IMR-90 (cell line): Measurements from ENCODE around the gene LSMEM2. TPM values are rescaled to one million over a fixed set of nuclear protein-coding genes. Genes with fewer than 3 reads are reported as not detected.

Experiments
- ATAC-seq: fragments of 200-7000 bp; cut with Tn5 transposase; 2 replicates; pipeline ENCODE4 v1.9.1; 2020; ENCODE audit warnings: low read depth, mild to moderate bottlenecking, moderate library complexity
- BruUV-seq: library from RNA; stranded (reverse); fragments of 400-500 nt; replicated peaks from 2 replicates; lab custom pipeline; 2021; lab: Mats Ljungman, UMichigan
- CTCF ChIA-PET: fragments of 300-600 bp; formaldehyde crosslinking; extraction: SDS; loops from one replicate; lab custom pipeline; 2021; ENCODE audit warnings: antibody characterized with exemption; lab: Yijun Ruan, JAX
- POLR2A ChIA-PET: fragments of 300-600 bp; sonication (Branson Sonifier 250); formaldehyde crosslinking; loops from one replicate; lab custom pipeline; 2022; ENCODE audit warnings: antibody characterized with exemption; ENCODE audit not compliant: unreplicated experiment; lab: Charles Lee
- DNase-seq: peaks from one replicate; pipeline ENCODE4 v3.0.0; 2013
- H2AFZ ChIP-seq: replicated peaks from 2 replicates; pipeline ENCODE3; 2013; ENCODE audit warnings: low read length, mild to moderate bottlenecking; ENCODE audit not compliant: poor library complexity
- H2AK5ac ChIP-seq: 2 replicates; pipeline ENCODE4 v1.6.1; 2013; ENCODE audit warnings: low read depth, low read length, inconsistent platforms
- H2AK9ac ChIP-seq: replicated peaks from 2 replicates; pipeline ENCODE3; 2013; ENCODE audit warnings: mild to moderate bottlenecking, low read depth, low read length, moderate library complexity; ENCODE audit not compliant: poor library complexity
- H2BK120ac ChIP-seq: 2 replicates; pipeline ENCODE4 v1.6.1; 2013; ENCODE audit warnings: low read depth, low read length, inconsistent platforms
- H2BK15ac ChIP-seq: 3 replicates; pipeline ENCODE4 v1.6.1; 2013; ENCODE audit warnings: low read depth, low read length, inconsistent platforms
- H2BK20ac ChIP-seq: 2 replicates; pipeline ENCODE4 v1.6.1; 2013; ENCODE audit warnings: low read depth, mild to moderate bottlenecking, inconsistent platforms, low read length, moderate library complexity
- H2BK5ac ChIP-seq: 2 replicates; pipeline ENCODE4 v1.6.1; 2013; ENCODE audit warnings: mild to moderate bottlenecking, low read depth, low read length, inconsistent platforms; ENCODE audit not compliant: poor library complexity, severe bottlenecking
- H3K14ac ChIP-seq: replicated peaks from 2 replicates; pipeline ENCODE4 v1.6.1; 2013; ENCODE audit warnings: low read depth, low read length, inconsistent platforms
- H3K18ac ChIP-seq: 2 replicates; pipeline ENCODE4 v1.6.1; 2013; ENCODE audit warnings: low read depth, low read length, control low read depth
- H3K23ac ChIP-seq: 2 replicates; pipeline ENCODE4 v1.6.1; 2013; ENCODE audit warnings: low read depth, low read length, inconsistent platforms
- H3K27ac ChIP-seq: 2 replicates; pipeline ENCODE4 v1.5.1; 2013; ENCODE audit warnings: mild to moderate bottlenecking, control low read depth, low read length; ENCODE audit not compliant: insufficient read depth
- H3K27me3 ChIP-seq: 2 replicates; pipeline ENCODE4 v1.6.1; 2013; ENCODE audit warnings: low read length; ENCODE audit not compliant: control insufficient read depth, insufficient read depth
- H3K36me3 ChIP-seq: 2 replicates; pipeline ENCODE4 v1.6.1; 2013; ENCODE audit warnings: low read length, mixed read lengths; ENCODE audit not compliant: control insufficient read depth, insufficient read depth
- H3K4ac ChIP-seq: 2 replicates; pipeline ENCODE4 v1.6.1; 2013; ENCODE audit warnings: low read depth, low read length, inconsistent platforms
- H3K4me1 ChIP-seq: 2 replicates; pipeline ENCODE4 v1.6.1; 2013; ENCODE audit warnings: low read length, mixed read lengths; ENCODE audit not compliant: control insufficient read depth, insufficient read depth
- H3K4me2 ChIP-seq: 2 replicates; pipeline ENCODE4 v1.6.1; 2013; ENCODE audit warnings: low read depth, mild to moderate bottlenecking, control low read depth, low read length, moderate library complexity
- H3K4me3 ChIP-seq: 2 replicates; pipeline ENCODE4 v1.5.1; 2013; ENCODE audit warnings: low read depth, mild to moderate bottlenecking, control low read depth, low read length, moderate library complexity; ENCODE audit not compliant: insufficient read depth
- H3K56ac ChIP-seq: 2 replicates; pipeline ENCODE4 v1.6.1; 2013; ENCODE audit warnings: low read length, inconsistent platforms; ENCODE audit not compliant: insufficient read depth; ENCODE audit errors: extremely low read depth
- H3K79me1 ChIP-seq, 2 experiments: 2 replicates each; pipeline ENCODE4 v1.6.1; 2013; ENCODE audit warnings: low read length in 2 of 2, inconsistent platforms in 1 of 2, low read depth in 1 of 2
- H3K9ac ChIP-seq: 2 replicates; pipeline ENCODE4 v1.6.1; 2013; ENCODE audit warnings: low read depth, low read length, control low read depth
- H3K9me1 ChIP-seq: 2 replicates; pipeline ENCODE4 v1.6.1; 2013; ENCODE audit warnings: low read length, inconsistent platforms; ENCODE audit not compliant: insufficient read depth
- H3K9me3 ChIP-seq: 2 replicates; pipeline ENCODE4 v1.6.1; 2013; ENCODE audit warnings: low read length; ENCODE audit not compliant: control insufficient read depth, insufficient read depth
- H4K20me1 ChIP-seq: 2 replicates; pipeline ENCODE4 v1.6.1; 2013; ENCODE audit warnings: low read length, inconsistent platforms; ENCODE audit not compliant: insufficient read depth
- H4K5ac ChIP-seq: 2 replicates; pipeline ENCODE4 v1.6.1; 2013; ENCODE audit warnings: mild to moderate bottlenecking, low read depth, low read length, control low read depth
- H4K8ac ChIP-seq, 2 experiments: 2 replicates each; pipeline ENCODE4 v1.6.1; 2013; ENCODE audit warnings: low read depth in 2 of 2, low read length in 2 of 2, control low read depth in 1 of 2, inconsistent platforms in 1 of 2
- H4K91ac ChIP-seq: 2 replicates; pipeline ENCODE4 v1.6.1; 2013; ENCODE audit warnings: low read depth, low read length, inconsistent platforms; ENCODE audit not compliant: insufficient read depth
- BHLHE40 ChIP-seq: fragments of 150-350 bp; IDR thresholded peaks from 2 replicates; pipeline ENCODE4 v1.6.1; 2016; ENCODE audit warnings: mild to moderate bottlenecking, low read depth, low read length
- CEBPB ChIP-seq: IDR thresholded peaks from 2 replicates; pipeline ENCODE4 v1.6.1; 2012; ENCODE audit warnings: low read depth, low read length, improper control_type of control experiment
- CHD1 ChIP-seq: IDR thresholded peaks from 2 replicates; pipeline ENCODE4 v1.6.1; 2012; ENCODE audit warnings: low read depth, low read length, improper control_type of control experiment
- FOS ChIP-seq: fragments of 150-350 bp; IDR thresholded peaks from 2 replicates; pipeline ENCODE4 v1.6.1; 2016; ENCODE audit warnings: low read depth, low read length
- MAFK ChIP-seq: IDR thresholded peaks from 2 replicates; pipeline ENCODE4 v1.6.1; 2012; ENCODE audit warnings: low read depth, low read length, improper control_type of control experiment
- MAZ ChIP-seq: IDR thresholded peaks from 2 replicates; pipeline ENCODE4 v1.6.1; 2012; ENCODE audit warnings: low read depth, mild to moderate bottlenecking, low read length, improper control_type of control experiment, moderate library complexity, borderline replicate concordance
- NFE2L2 ChIP-seq: fragments of 150-350 bp; IDR thresholded peaks from 2 replicates; pipeline ENCODE4 v1.6.1; 2016; ENCODE audit warnings: low read depth, mild to moderate bottlenecking, low read length
- POLR2A ChIP-seq: IDR thresholded peaks from 2 replicates; pipeline ENCODE4 v1.6.1; 2012; ENCODE audit warnings: mild to moderate bottlenecking, low read depth, low read length
- RAD21 ChIP-seq: IDR thresholded peaks from 2 replicates; pipeline ENCODE4 v1.6.1; 2012; ENCODE audit warnings: low read length, improper control_type of control experiment
- RCOR1 ChIP-seq: IDR thresholded peaks from 2 replicates; pipeline ENCODE4 v1.6.1; 2012; ENCODE audit warnings: mild to moderate bottlenecking, low read length, improper control_type of control experiment; ENCODE audit not compliant: insufficient replicate concordance
- RFX5 ChIP-seq: IDR thresholded peaks from 2 replicates; pipeline ENCODE4 v1.8.0; 2012; ENCODE audit warnings: low read depth, mild to moderate bottlenecking, low read length, moderate library complexity
- SMC3 ChIP-seq: fragments of 150-350 bp; IDR thresholded peaks from 2 replicates; pipeline ENCODE4 v1.6.1; 2016; ENCODE audit warnings: low read depth, mild to moderate bottlenecking, antibody characterized with exemption, low read length, moderate library complexity
- WGBS, 2 experiments: methylation state at CpG; one replicate each; pipeline versions ENCODE4 v1.1.5 to v1.1.7; 2013; ENCODE audit warnings: missing lambda C conversion rate in 2 of 2; ENCODE audit not compliant: insufficient read length in 1 of 2; ENCODE audit errors: extremely low coverage in 2 of 2; 5-methylcytosine and 5-hydroxymethylcytosine counted together
- dilution Hi-C: fragments of 300-500 bp; cut with HindIII; formaldehyde crosslinking; loops from one replicate; pipeline ENCODE4 v1.14.3; 2018; ENCODE audit warnings: low sequenced_read_pairs; ENCODE audit not compliant: unreplicated experiment
- in situ Hi-C: fragments of 300-500 bp; cut with MboI; formaldehyde crosslinking; loops from 3 replicates; pipeline ENCODE4 v1.14.3; 2019; ENCODE audit warnings: low sequenced_read_pairs, inconsistent platforms, mixed read lengths
- intact Hi-C: fragments of 100-400 bp; cut with micrococcal nuclease; formaldehyde crosslinking; loops from 2 replicates; pipeline ENCODE4 v1.10.0; 2022
- polyA plus RNA-seq, 3 experiments: library from polyadenylated mRNA; depleted of rRNA; stranded (reverse); fragments of >200 nt; gene quantifications; 2 replicates each; pipeline ENCODE4 v1.2.3, GENCODE V29; 2012; ENCODE audit warnings: low replicate concordance in 1 of 3
- total RNA-seq: library from RNA; depleted of rRNA; stranded (reverse); fragments of >200 nt; gene quantifications from 2 replicates; pipeline ENCODE4 v1.2.3, GENCODE V29; 2012
- TF ChIP-seq, protein P1 (sequence below): conservative IDR thresholded peaks from 2 replicates; pipeline ENCODE4 v1.5.1; 2012; ENCODE audit warnings: mild to moderate bottlenecking, low read depth, low read length, improper control_type of control experiment
- TF ChIP-seq, protein P2 (sequence below): fragments of 150-350 bp; IDR thresholded peaks from 2 replicates; pipeline ENCODE4 v1.6.1; 2017; ENCODE audit warnings: mild to moderate bottlenecking, antibody characterized with exemption, low read length, low read depth
- TF ChIP-seq, protein P3 (sequence below): fragments of 150-350 bp; IDR thresholded peaks from 2 replicates; pipeline ENCODE4 v1.6.1; 2016; ENCODE audit warnings: low read depth, mild to moderate bottlenecking, low read length, moderate library complexity, borderline replicate concordance

Gene LSMEM2
- total and polyA plus RNA-seq, 2 of the 4 experiments (the other 2 are of a cell fraction), result under 0.01 TPM; not detected in 1

DNA sequence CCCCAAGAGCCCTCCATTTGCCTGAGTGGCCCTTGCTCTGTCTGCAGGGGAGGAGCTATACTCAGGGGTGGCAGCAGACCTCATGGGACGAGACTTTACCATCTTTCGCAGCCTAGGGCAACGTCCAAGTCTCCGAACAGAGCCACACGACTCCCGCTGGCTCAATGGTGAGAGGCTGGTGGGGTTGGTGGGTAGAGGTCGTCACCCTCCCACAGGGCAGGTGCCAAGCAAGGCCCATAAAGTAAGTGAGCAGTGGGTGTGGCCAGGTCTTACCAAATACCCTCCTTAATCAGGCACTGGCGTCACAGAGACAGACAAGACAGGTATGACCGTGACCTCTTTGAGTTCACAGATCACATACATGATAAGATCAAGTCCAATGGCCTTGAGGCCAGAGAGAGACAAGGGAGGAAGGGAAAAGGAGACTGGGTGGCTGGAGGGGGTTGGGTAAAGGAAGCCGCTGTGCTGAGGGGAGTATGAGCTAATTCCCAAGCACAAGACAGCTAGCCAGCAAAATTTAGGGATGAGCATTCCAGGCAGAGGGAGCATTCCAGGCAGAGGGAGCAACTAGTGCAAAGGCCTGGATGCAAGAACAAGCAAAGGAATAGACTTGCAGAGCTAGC, 7.5 kb upstream of the LSMEM2 start:
- Histone ChIP-seq H3K27ac (no peak overlapping the region), H4K91ac (no peak overlapping the region; the same call in 1 of the 2 replicates), H3K4me1 (peaks cover 42% of the 10 kb centered on the region), H4K5ac (no peak overlapping the region), H3K18ac (no peak overlapping the region), H2BK5ac (no peak overlapping the region), H2AK5ac (peak overlapping the region; percentile 78), H3K14ac (no peak overlapping the region), H2BK120ac (no peak overlapping the region; the same call in 1 of the 2 replicates), H4K8ac (no peak overlapping the region), H3K9ac (no peak overlapping the region), H3K4me2 (no peak overlapping the region), H2AFZ (no peak overlapping the region), H2BK15ac (no peak overlapping the region), H3K4ac (peak overlapping the region; percentile 23), H3K56ac (no peak overlapping the region), H3K36me3 (peaks cover 17% of the 10 kb centered on the region; the same call in 1 of the 2 replicates), H4K20me1 (no peaks in the 10 kb centered on the region), H3K27me3 (no peaks in the 10 kb centered on the region), H3K9me3 (no peaks in the 10 kb centered on the region), H3K4me3 (no peak overlapping the region), H2AK9ac (peak overlapping the region; percentile 68), H2BK20ac (no peak overlapping the region), H3K23ac (no peak overlapping the region), H3K9me1 (peaks cover 24% of the 10 kb centered on the region), H3K79me1 (peaks cover 3 to 35% of the 10 kb centered on the region in 2 experiments; a peak in 3 of 4 replicates)
- WGBS, 2 experiments, result no CpG with 5 or more reads among the region's 10 CpGs
- dilution Hi-C loops, result no loop called here
- intact Hi-C loops, result no loop called here
- CTCF ChIA-PET, result interaction anchor here (2.2 kb wide), 1 partner anchor 11 kb away, joined by 7 read pairs; no protein-coding TSS in a partner anchor
- BruUV-seq, result TSS peak; percentile 8
- DNase-seq (no peak), ATAC-seq (no peak)
- in situ Hi-C loops, result loop anchor here (5.0 kb wide), 2 partner anchors 44 to 79 kb away; partner anchors contain the start of gene GNAT1
- POLR2A ChIA-PET, result no interaction called here
- TF ChIP-seq NFE2L2 (no peak), CHD1 (no peak), CEBPB (no peak), RFX5 (no peak), SMC3 (no peak), RCOR1 (no peak), MAZ (no peak), POLR2A (no peak), MAFK (no peak), RAD21 (no peak), BHLHE40 (no peak), FOS (no peak)
- TF ChIP-seq, protein P1, sequence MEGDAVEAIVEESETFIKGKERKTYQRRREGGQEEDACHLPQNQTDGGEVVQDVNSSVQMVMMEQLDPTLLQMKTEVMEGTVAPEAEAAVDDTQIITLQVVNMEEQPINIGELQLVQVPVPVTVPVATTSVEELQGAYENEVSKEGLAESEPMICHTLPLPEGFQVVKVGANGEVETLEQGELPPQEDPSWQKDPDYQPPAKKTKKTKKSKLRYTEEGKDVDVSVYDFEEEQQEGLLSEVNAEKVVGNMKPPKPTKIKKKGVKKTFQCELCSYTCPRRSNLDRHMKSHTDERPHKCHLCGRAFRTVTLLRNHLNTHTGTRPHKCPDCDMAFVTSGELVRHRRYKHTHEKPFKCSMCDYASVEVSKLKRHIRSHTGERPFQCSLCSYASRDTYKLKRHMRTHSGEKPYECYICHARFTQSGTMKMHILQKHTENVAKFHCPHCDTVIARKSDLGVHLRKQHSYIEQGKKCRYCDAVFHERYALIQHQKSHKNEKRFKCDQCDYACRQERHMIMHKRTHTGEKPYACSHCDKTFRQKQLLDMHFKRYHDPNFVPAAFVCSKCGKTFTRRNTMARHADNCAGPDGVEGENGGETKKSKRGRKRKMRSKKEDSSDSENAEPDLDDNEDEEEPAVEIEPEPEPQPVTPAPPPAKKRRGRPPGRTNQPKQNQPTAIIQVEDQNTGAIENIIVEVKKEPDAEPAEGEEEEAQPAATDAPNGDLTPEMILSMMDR, result no peak
- TF ChIP-seq, protein P2, sequence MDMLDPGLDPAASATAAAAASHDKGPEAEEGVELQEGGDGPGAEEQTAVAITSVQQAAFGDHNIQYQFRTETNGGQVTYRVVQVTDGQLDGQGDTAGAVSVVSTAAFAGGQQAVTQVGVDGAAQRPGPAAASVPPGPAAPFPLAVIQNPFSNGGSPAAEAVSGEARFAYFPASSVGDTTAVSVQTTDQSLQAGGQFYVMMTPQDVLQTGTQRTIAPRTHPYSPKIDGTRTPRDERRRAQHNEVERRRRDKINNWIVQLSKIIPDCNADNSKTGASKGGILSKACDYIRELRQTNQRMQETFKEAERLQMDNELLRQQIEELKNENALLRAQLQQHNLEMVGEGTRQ, result no peak
- TF ChIP-seq, protein P3, sequence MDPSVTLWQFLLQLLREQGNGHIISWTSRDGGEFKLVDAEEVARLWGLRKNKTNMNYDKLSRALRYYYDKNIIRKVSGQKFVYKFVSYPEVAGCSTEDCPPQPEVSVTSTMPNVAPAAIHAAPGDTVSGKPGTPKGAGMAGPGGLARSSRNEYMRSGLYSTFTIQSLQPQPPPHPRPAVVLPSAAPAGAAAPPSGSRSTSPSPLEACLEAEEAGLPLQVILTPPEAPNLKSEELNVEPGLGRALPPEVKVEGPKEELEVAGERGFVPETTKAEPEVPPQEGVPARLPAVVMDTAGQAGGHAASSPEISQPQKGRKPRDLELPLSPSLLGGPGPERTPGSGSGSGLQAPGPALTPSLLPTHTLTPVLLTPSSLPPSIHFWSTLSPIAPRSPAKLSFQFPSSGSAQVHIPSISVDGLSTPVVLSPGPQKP, result no peak
